ENCODE measurements around the gene PPP4R1. TPM values are rescaled to one million over a fixed set of nuclear protein-coding genes. Genes with fewer than 3 reads are reported as not detected.

Gene PPP4R1
- total RNA-seq, 6 donors from 2014 or later: 125 to 239 (median 189) TPM

DNA sequence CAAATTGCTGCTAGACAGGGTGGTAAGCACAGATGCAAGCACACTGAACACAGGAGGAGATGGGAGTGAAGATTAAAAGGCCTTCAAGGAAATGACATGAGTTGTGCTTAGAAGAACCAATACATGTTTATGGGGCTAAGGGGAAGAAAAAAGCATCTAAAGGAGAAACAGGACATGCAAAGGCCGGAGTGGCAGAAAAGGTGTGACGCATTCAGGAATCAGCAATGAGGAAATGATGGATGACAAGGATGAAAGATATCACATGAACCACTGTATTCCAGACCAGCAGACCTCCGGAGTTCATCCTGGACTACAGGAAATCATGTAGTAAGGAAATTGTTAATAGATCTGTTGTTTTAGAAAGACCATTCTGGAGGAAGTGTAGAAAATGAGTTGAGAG lies 42.8 kb downstream of the PPP4R1 start:
- Histone ChIP-seq H3K4me1 (peaks cover 4 to 10% (median 7%) of the 10 kb centered on the region in 4 donors), H3K27ac (no peak overlapping the region), H3K4me3 (no peak overlapping the region), H3K27me3 (no peaks in the 10 kb centered on the region), H3K36me3 (peaks cover 4 to 76% (median 26%) of the 10 kb centered on the region in 4 donors), H3K9me3 (no peaks in the 10 kb centered on the region)
- WGBS, 2 donors: 71 to 78% methylated on average over 3 of the region's 3 CpGs
- no peak for DNase-seq
- TF ChIP-seq POLR2A (IDR thresholded peaks at IDR 0.05) (no peak), POLR2AphosphoS5 (IDR thresholded peaks at IDR 0.05) (no peak), EP300 (IDR thresholded peaks at IDR 0.05) (no peak)
- TF ChIP-seq, protein P1, sequence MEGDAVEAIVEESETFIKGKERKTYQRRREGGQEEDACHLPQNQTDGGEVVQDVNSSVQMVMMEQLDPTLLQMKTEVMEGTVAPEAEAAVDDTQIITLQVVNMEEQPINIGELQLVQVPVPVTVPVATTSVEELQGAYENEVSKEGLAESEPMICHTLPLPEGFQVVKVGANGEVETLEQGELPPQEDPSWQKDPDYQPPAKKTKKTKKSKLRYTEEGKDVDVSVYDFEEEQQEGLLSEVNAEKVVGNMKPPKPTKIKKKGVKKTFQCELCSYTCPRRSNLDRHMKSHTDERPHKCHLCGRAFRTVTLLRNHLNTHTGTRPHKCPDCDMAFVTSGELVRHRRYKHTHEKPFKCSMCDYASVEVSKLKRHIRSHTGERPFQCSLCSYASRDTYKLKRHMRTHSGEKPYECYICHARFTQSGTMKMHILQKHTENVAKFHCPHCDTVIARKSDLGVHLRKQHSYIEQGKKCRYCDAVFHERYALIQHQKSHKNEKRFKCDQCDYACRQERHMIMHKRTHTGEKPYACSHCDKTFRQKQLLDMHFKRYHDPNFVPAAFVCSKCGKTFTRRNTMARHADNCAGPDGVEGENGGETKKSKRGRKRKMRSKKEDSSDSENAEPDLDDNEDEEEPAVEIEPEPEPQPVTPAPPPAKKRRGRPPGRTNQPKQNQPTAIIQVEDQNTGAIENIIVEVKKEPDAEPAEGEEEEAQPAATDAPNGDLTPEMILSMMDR (IDR thresholded peaks at IDR 0.05): no peak
- no peak for ATAC-seq (ENCODE audit: low FRiP score in 2 of 2)

DNA sequence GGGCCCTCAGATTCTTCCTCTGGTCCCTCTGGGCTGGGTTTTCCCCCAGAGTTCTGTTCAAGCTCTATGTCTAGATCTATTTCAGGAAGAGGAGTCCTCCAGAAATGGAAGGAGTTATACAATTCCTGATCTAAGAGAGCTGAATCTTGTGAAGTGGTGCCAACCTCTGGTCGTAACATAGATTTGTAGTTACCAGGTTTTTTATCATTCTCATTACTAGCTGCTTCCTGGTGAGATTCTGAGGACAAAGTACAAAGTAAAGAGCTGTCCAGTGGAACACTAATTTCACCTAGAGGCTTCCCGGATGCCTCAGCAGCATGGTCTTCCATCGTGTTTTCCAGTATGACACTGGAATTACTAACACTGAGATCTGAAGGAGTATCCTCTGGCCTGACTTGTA lies 44.1 kb downstream of the PPP4R1 start:
- ATAC-seq (ENCODE audit: low FRiP score in 2 of 2) (no peak), DNase-seq (no peak)
- Histone ChIP-seq H3K4me1 (peaks cover under 1 to 8% (median 2%) of the 10 kb centered on the region in 4 donors), H3K9me3 (no peaks in the 10 kb centered on the region), H3K4me3 (no peak overlapping the region), H3K27me3 (no peaks in the 10 kb centered on the region), H3K27ac (no peak overlapping the region), H3K36me3 (peaks cover 4 to 84% (median 26%) of the 10 kb centered on the region in 4 donors)
- 91 to 99% methylated on average over 3 of the region's 3 CpGs for WGBS, 2 donors
- no peak for TF ChIP-seq EP300 (IDR thresholded peaks at IDR 0.05)
- TF ChIP-seq POLR2A (IDR thresholded peaks at IDR 0.05): no peak
- TF ChIP-seq POLR2AphosphoS5 (IDR thresholded peaks at IDR 0.05): no peak
- TF ChIP-seq, protein P1 (IDR thresholded peaks at IDR 0.05): no peak

DNA sequence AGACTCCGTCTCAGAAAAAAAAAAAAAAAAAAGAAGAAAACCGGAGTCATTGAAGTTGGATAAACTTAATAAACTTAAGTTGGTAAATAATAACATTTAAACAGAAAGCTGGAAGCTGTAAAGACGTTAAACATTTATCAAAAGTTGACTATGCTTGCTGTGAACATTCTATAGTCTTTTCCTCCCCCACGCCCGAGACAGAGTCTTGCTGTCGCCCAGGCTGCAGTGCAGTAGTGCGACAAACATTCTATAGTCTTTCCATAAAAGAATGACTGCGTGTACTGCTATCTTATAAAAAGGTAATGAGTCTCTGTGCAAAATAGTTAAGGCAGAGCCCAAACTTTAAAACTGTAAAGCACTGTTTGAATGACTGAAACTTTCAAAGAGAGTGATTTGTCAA lies 45.2 kb downstream of the PPP4R1 start:
- no peaks in the 10 kb centered on the region for H3K9me3 ChIP-seq
- H3K27ac ChIP-seq: no peak overlapping the region
- H3K27me3 ChIP-seq: no peaks in the 10 kb centered on the region
- peaks cover 4 to 78% (median 26%) of the 10 kb centered on the region in 4 donors for H3K36me3 ChIP-seq
- DNase-seq: no peak
- ATAC-seq (ENCODE audit: low FRiP score in 2 of 2): no peak
- peaks cover 0 to 16% (median 5%) of the 10 kb centered on the region in 4 donors for H3K4me1 ChIP-seq
- no peak overlapping the region for H3K4me3 ChIP-seq
- TF ChIP-seq POLR2AphosphoS5 (IDR thresholded peaks at IDR 0.05): no peak
- no peak for TF ChIP-seq EP300 (IDR thresholded peaks at IDR 0.05)
- TF ChIP-seq, protein P1 (IDR thresholded peaks at IDR 0.05): no peak
- WGBS, 2 donors: 89 to 95% methylated on average over 8 of the region's 8 CpGs

DNA sequence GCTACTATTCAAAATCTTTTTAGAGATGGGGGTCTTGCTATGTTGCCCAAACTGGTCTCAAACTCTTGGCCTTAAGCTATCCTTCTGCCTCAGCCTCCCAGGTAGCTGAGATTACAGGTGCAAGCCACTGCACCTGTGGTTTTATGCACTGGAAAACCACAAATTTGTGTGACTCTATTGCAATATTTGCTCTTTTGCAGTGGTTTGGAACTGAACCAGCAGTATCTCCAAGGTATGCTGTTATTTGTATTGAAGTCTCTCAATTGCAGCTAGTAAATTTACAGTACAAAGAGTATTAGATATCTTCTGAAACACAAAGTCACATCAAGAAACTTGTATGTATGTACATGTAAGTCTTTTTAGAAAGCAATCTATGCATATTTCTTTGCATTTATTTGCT lies 46.2 kb downstream of the PPP4R1 start:
- no peaks in the 10 kb centered on the region for H3K9me3 ChIP-seq
- ATAC-seq (ENCODE audit: low FRiP score in 2 of 2) (no peak), DNase-seq (no peak)
- H3K4me3 ChIP-seq: no peak overlapping the region
- no peak overlapping the region for H3K27ac ChIP-seq
- H3K27me3 ChIP-seq: no peaks in the 10 kb centered on the region
- H3K4me1 ChIP-seq: peaks cover 0 to 18% (median 5%) of the 10 kb centered on the region in 4 donors
- TF ChIP-seq POLR2AphosphoS5 (IDR thresholded peaks at IDR 0.05): no peak
- peaks cover 4 to 80% (median 26%) of the 10 kb centered on the region in 4 donors for H3K36me3 ChIP-seq

DNA sequence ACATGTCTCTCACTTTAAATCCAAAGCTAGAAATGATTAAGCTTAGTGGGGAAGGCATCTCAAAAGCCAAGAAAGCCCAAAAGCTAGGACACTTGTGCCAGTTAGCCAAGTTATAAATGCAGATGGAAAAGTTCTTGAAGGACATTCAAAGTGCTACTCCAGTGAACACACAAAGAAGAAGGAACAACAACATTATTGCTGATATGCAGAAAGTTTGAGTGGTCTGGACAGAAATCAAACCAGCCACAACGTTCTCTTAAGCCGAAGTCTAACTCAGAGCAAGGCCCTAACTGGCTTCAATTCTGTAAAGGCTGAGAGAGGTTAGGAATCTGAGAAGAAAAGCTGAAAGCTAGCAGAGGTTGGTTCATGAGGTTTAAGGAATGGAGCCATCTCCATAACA lies 49.0 kb downstream of the PPP4R1 start:
- 50 to 51% methylated on average over 2 of the region's 2 CpGs for WGBS, 2 donors

More for the DNA sequence above, 49.0 kb downstream of the PPP4R1 start:
- Histone ChIP-seq H3K9me3 (no peaks in the 10 kb centered on the region), H3K4me1 (peaks cover 0 to 18% (median 5%) of the 10 kb centered on the region in 4 donors), H3K27me3 (no peaks in the 10 kb centered on the region), H3K4me3 (no peak overlapping the region), H3K27ac (no peak overlapping the region), H3K36me3 (peaks cover 4 to 81% (median 44%) of the 10 kb centered on the region in 4 donors)
- no peak for ATAC-seq (ENCODE audit: low FRiP score in 2 of 2)
- DNase-seq: no peak
- TF ChIP-seq POLR2A (IDR thresholded peaks at IDR 0.05) (no peak), POLR2AphosphoS5 (IDR thresholded peaks at IDR 0.05) (no peak), EP300 (IDR thresholded peaks at IDR 0.05) (no peak)
- TF ChIP-seq, protein P1 (IDR thresholded peaks at IDR 0.05): no peak

Data from upper lobe of left lung (tissue), 6 donors.